ENCODE results near the gene POLRMT.

GRCh38 chr19:610071-610800, 23.1 kb downstream of the POLRMT start:
- TF ChIP-seq POLR2A (IDR thresholded peaks at IDR 0.05) (no peak), CTCF (IDR thresholded peaks at IDR 0.05) (no peak), POLR2AphosphoS5 (IDR thresholded peaks at IDR 0.05) (no peak)

Data from prostate gland (tissue), 2 donors.